Uterus (tissue), 2 donors: ENCODE data around the gene THY1.

Experiments used
- CTCF ChIP-seq, 4 experiments: fragments of 200-600 bp in 2 of 4; fragments of 450-650 bp in 2 of 4; sonication (generic) in 2 of 4; IDR thresholded peaks; one replicate each; pipeline ENCODE4 v1.5.1; 2016 to 2019; ENCODE audit warnings: antibody characterized with exemption in 4 of 4, mild to moderate bottlenecking in 2 of 4, moderate library complexity in 1 of 4
- POLR2A ChIP-seq, 2 donors: fragments of 450-650 bp; IDR thresholded peaks; one replicate each; pipeline ENCODE4 v1.6.1; 2016; ENCODE audit warnings: antibody characterized with exemption in 2 of 2, mild to moderate bottlenecking in 1 of 2, moderate library complexity in 1 of 2

- TF ChIP-seq CTCF (IDR thresholded peaks at IDR 0.05) (no peak), POLR2A (IDR thresholded peaks at IDR 0.05) (no peak)
Observed at GRCh38 chr11:119382101-119382500, 40.9 kb downstream of the THY1 start.
